ENCODE data around the gene CD96.
A peak's percentile ranks its signal among the peaks of the same experiment; 100 is the strongest.

Gene CD96

GRCh38 chr3:111593666-111594065 is 51.7 kb downstream of the CD96 start:
- no peak for DNase-seq (ENCODE audit: extremely low read depth in 1 of 2, low read depth in 1 of 2)

- no peak for DNase-seq (ENCODE audit: extremely low read depth in 1 of 2, low read depth in 1 of 2)
Measured at GRCh38 chr3:111594205-111594604, 52.2 kb downstream of the CD96 start.

DNA sequence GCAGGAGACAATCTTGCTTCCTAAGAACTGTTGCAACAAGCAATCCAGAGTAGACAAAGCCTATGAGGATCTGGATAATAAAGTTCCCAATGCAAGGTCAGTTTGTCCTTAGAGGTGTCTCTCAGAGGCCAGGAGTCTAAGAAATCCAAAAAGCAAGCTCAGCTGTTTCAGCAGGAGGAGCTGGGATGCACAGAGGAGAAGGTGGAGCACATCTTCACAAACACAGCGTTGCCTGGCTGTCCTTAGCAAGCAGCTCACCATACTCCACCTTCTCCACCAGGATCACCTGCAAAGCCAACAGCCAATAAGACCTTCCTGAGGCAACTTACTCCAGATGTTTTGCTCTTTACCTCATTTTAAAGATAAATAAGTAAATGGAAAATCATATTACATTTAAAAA is 52.8 kb downstream of the CD96 start:
- DNase-seq (ENCODE audit: extremely low read depth in 1 of 2, low read depth in 1 of 2): no peak

DNA sequence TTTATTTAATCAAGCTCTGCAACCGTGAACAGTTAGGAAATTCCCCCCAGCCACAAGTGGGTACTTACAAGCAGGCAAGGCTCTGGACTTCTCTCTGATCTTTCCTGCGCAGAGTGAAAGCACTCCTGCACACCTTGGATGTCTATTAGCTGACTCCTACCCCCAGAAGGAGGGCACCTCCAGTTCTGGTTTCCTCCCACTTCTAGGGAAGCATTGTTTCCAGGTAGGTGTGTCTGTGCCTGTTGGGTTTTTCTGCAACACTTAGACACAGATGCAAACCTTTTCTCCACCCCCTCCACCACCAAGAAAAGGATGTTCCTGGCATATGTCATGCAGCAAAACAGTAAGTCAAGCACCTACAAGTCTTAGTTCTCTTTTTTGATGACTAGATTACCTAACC is 53.2 kb downstream of the CD96 start, which contains the start of gene ZBED2:
TSS of gene ZBED2 (minus strand) at position 115 of the 400 bp plus-strand sequence. CDS start 1,145 bp downstream, outside the sequence.
- DNase-seq (ENCODE audit: extremely low read depth in 1 of 2, low read depth in 1 of 2): no peak

GRCh38 chr3:111596328-111596727 is 54.3 kb downstream of the CD96 start:
- DNase-seq (ENCODE audit: extremely low read depth in 1 of 2, low read depth in 1 of 2): no peak

DNA sequence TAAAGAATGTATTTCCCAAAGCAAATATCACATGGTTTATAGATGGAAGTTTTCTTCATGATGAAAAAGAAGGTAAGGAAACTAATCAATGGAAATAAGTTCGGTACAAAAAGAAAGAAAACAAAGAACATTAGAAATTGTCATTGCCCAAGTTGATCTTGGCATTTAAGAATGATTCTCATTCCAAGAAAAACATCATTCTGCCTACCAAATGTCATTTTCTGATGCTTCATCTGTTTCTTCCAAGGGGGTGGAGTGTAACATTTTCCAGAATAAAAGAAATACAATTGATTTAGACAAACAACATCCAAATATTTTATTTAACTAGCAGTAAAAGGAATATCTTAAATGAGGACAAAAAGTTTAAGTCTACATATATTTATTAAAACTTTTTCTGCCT is 56.1 kb downstream of the CD96 start:
- no peak for DNase-seq (ENCODE audit: extremely low read depth in 1 of 2, low read depth in 1 of 2)

DNA sequence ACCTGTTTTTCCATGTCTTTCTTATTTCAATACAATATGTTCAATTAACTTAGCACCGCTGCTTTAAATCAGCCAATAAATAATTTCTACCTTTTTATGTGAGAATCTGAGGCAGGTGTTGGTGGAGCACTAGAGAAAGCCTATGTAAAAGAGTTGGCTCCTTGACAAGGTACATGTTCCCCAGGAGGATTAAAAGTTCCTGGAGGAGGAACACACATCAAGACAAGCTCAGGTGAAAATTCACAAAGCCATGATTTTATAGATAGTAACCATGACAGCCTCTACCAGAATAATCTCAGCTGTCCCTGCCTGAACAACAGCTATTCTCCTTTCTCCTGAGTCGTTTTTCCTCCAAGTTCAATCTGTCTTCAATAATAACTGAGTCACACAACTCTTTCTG is 56.6 kb downstream of the CD96 start:
- DNase-seq (ENCODE audit: extremely low read depth in 1 of 2, low read depth in 1 of 2): no peak

DNA sequence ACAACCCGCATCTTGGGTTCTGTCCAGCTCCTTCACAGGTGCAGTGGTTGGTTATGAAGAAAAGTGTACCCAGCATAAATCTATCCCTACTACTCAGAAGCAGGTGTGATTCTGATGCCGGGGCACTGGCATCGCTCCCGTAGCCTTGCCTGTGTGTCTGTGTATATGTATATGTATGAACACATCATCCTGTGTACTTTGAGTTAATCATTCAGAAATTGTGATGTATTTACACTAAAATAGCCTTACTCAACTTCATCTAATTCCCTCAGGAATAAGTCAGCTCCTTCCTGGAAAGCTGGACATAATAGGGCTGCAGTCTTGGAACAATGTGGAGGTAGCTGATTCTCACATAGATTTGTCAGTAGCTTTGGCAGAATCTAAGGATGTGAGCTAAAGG is 59.8 kb downstream of the CD96 start:
- no peak for DNase-seq (ENCODE audit: extremely low read depth in 1 of 2, low read depth in 1 of 2)

GRCh38 chr3:111603679-111604078 is 61.7 kb downstream of the CD96 start:
- no peak for DNase-seq (ENCODE audit: extremely low read depth in 1 of 2, low read depth in 1 of 2)

DNA sequence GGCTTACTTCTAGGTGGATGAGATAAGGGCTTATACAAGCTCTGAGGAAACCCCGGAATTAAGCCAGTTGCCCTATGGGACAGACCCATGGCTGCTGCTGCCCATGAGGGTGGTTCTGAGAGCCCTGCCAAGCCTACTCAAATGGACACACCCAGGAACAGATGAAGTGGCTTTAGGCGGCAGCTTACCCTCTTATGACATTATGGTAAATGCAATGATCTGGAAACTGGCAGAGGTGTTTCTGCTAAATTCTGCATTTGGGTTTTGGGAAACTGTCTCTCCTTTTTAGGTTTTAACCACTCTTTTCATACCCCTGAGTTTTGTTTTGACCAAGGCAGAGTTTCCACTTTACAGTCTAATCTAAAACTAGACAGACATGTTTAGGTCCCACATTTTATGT is 62.1 kb downstream of the CD96 start:
- no peak for DNase-seq (ENCODE audit: extremely low read depth in 1 of 2, low read depth in 1 of 2)

DNA sequence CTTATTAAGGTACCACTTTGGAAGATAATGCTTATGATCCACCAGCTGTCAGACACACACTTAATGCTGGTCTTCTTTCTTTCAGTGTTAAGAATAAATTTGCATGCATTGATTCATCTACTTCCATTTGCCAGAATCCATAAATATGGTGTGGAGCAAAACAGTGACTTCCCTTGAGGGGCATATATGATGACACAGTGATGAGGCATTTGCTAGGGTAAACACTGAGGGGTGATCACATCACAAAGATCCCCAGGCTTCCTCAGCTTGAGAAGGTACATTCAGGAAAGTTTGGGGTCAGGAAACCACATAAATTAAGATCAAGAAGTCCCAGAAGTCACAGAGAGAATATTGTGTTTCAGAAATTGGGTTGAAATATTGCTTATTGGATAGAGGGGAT is 63.0 kb downstream of the CD96 start:
- DNase-seq (ENCODE audit: extremely low read depth in 1 of 2, low read depth in 1 of 2): no peak

DNA sequence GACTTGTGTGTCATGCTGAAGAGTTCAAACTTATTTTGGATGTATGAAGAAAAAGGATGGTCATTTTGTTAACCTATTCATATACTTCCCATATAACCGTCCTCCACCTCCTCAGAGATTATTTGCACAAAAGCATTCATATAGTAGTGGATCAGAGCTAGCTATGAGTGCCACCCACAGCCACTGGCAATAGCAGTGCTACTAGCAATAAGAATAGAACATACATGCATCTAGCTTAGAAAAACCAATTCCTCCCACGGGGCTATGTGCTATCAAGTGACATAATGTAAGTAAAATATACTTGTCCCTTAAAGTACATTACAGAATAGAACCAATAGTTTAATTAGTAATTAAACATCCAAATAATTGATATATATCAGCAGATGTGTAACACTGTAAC is 63.5 kb downstream of the CD96 start:
- DNase-seq (ENCODE audit: extremely low read depth in 1 of 2, low read depth in 1 of 2): no peak

DNA sequence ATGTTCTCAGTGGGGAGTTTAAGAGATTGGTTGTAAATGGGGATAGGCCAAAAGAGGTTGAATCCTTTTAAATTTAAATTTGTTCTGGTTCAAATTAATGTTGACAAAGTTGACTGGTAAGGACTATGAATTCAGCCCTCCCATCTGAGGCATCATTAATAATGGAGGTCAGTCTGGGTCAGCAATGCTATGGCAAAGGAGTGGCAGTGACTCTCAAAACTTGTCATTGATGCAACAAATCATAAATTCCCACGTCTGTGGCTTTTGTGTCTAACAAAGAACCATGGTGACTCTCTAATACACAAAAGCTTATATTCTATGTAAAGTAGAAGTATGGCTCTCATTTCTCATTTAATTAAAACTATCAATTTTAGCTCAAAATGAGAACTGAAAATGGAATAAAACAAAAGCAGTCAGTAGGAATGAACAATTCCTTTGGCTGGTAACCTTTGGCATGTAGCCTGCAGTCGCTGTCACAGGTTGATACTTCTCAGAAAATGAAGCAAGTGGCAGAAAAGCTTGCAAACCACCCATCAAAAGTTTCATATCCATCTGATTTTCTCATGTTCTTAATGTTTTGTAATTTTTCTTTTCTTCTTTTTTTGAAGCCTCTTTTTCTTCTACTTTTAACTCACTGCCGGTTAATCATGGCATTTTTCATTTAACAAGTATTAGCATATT is 65.4 kb downstream of the CD96 start:
- DNase-seq (ENCODE audit: extremely low read depth in 1 of 2, low read depth in 1 of 2): no peak

DNA sequence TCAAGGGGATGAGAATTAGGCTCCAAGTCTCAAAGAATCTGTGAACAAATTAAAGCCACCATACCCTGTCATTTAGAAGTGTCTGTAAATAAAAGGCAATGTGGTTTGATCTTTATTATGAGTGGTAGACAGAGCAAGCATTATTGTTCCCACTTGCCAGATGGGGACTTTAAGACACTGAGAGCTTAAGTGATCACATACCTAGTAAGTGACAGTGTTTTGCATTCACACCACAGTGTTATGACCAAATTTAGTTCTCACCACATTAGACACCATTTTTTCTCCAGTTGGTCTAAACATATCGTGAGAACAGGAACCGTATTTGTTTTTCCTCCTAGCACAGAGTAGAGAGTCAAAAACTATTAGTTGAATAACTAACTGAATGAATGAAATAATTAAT is 66.4 kb downstream of the CD96 start:
- no peak for DNase-seq (ENCODE audit: extremely low read depth in 1 of 2, low read depth in 1 of 2)

- DNase-seq (ENCODE audit: extremely low read depth in 1 of 2, low read depth in 1 of 2): no peak
Measured at GRCh38 chr3:111609700-111610099, 67.7 kb downstream of the CD96 start.

- peak in 1 of 2 donors; percentile 28 for DNase-seq (ENCODE audit: extremely low read depth in 1 of 2, low read depth in 1 of 2)
Measured at GRCh38 chr3:111610189-111610588, 68.2 kb downstream of the CD96 start.

DNA sequence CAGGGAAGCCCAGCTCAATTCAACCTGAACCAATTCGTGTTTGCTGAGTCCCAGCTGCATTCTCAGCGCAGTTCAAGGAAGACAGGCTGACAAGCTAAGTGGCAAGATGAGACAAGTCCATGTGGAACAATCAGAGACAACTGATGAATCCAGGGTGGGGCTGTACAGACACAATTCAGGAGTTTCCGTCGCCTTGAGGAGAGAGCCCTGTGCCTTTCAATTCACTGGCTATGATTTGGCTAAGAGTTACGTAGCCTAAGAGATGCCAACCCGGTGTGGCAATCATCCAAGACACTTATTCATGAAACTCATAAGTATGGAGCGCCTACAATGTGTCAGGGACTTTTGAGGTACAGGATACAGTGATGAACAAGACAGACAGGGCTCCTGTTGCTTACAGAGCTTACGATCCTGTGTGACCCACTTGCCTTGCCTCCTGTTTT is 68.6 kb downstream of the CD96 start:
- DNase-seq (ENCODE audit: extremely low read depth in 1 of 2, low read depth in 1 of 2): peak in 1 of 2 donors; percentile 16

GRCh38 chr3:111613294-111613693 is 71.3 kb downstream of the CD96 start:
- no peak for DNase-seq (ENCODE audit: extremely low read depth in 1 of 2, low read depth in 1 of 2)

DNA sequence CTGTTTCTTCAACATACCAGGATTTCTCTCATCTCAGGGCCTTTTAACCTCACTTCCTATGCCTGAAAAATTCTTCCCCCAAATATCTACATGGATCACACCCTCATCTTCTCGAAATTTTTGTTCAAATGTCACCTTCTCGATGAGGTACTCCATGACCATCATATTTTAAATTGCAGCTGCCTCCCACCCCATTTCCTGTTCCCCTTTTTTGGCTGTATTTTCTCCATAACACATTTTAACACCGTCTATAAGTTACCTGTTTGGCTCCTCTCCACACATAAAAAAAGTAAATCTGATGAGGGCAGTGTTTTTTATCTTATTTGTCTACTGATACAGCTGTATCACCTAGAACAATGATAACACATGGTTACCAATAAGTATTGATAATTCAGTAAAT is 73.9 kb downstream of the CD96 start:
- no peak for DNase-seq (ENCODE audit: extremely low read depth in 1 of 2, low read depth in 1 of 2)

GRCh38 chr3:111616417-111617105 is 74.6 kb downstream of the CD96 start:
- DNase-seq (ENCODE audit: extremely low read depth in 1 of 2, low read depth in 1 of 2): peak; percentile 17 to 43

GRCh38 chr3:111617406-111617805 is 75.4 kb downstream of the CD96 start:
- no peak for DNase-seq (ENCODE audit: extremely low read depth in 1 of 2, low read depth in 1 of 2)

DNA sequence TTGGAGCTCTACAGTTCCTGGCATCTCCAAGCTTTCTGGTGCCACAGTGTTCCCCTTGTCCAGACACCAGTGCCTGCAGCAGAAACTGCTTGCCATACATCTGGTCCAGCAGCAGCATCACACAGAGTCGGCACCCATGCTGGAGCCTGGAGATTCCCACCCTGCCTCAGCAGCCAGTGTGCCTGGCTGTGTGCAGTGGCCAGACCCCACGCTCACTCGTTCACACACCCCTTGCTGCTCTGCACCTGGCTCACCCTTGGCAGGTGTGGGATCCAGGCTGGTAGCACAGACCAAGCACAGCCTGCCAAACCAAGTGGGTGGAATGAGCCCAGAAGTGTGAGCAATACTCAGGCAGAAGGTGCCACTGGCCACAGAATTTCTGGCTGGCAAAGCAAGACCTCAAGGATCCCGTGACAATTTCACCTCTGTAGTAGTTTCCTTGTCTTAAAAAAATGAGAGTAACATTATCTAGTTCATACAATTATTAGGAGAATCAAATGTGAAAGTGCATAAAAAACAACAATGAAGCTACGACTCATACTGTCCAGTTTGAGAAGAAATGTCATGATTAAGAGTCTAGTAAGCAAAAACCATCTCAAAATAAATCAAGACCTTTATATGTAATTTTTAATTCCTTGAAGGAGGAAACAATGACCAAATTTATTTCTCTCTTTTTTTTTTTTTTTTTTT is 76.1 kb downstream of the CD96 start:
- no peak for DNase-seq (ENCODE audit: extremely low read depth in 1 of 2, low read depth in 1 of 2)
